Measurements from ENCODE around the gene ASB10.

Gene ASB10

DNA sequence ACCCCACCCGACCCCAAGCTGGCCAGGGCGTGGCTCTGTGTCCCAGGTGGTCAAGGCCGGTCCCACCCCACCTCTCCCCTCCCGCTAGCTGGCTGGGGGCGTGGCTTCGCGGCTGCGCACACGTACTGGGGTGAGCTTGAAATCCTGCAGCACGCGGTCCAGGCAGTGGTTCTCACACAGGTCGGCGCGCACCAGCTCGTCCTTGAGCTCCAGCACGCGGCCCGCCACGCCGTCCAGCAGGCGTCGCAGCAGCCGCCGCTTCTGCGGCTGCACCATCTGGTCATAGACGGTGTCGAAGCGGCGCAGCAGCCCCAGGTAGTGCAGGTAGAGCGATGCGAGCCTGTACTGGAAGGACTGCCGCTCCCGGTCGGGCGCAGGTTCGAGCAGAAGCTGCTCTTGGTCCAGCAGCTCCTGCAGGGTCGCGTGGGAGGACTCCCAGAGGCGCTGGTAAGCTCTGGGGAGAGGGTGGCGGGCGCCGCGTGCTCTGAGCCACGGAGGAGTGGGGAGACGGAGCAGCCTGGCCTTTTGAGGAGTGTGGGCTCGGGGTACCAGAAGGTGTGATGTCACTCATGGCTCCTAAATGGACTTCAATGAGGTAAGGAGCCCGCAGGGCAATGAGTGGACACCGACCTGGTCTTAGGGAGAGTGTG is 17.5 kb upstream of the ASB10 start:
- Histone ChIP-seq H3K4me2 (ENCODE audit: low read length) (no peak overlapping the region), H3K27ac (ENCODE audit: low read depth, low read length) (no peak overlapping the region), H4K20me1 (ENCODE audit: control insufficient read depth, insufficient read depth, low read depth, low read length) (no peaks in the 10 kb centered on the region), H3K27me3 (ENCODE audit: control insufficient read depth, low read length) (peaks cover 21% of the 10 kb centered on the region), H3K4me3 (ENCODE audit: low read length) (no peak overlapping the region), H3K79me2 (ENCODE audit: control insufficient read depth, low read length) (no peaks in the 10 kb centered on the region), H3K36me3 (ENCODE audit: control insufficient read depth, low read length) (no peaks in the 10 kb centered on the region), H3K4me1 (ENCODE audit: control insufficient read depth, low read length) (no peaks in the 10 kb centered on the region), H3K9me2 (replicated peaks; ENCODE audit: control insufficient read depth, low read length) (no peaks in the 10 kb centered on the region), H3F3A (ENCODE audit: control insufficient read depth, insufficient read depth) (no peaks in the 10 kb centered on the region), H3K9me3 (ENCODE audit: control insufficient read depth, insufficient read depth, low read length) (no peaks in the 10 kb centered on the region)
- TF ChIP-seq, protein P1, sequence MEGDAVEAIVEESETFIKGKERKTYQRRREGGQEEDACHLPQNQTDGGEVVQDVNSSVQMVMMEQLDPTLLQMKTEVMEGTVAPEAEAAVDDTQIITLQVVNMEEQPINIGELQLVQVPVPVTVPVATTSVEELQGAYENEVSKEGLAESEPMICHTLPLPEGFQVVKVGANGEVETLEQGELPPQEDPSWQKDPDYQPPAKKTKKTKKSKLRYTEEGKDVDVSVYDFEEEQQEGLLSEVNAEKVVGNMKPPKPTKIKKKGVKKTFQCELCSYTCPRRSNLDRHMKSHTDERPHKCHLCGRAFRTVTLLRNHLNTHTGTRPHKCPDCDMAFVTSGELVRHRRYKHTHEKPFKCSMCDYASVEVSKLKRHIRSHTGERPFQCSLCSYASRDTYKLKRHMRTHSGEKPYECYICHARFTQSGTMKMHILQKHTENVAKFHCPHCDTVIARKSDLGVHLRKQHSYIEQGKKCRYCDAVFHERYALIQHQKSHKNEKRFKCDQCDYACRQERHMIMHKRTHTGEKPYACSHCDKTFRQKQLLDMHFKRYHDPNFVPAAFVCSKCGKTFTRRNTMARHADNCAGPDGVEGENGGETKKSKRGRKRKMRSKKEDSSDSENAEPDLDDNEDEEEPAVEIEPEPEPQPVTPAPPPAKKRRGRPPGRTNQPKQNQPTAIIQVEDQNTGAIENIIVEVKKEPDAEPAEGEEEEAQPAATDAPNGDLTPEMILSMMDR (IDR thresholded peaks at IDR 0.05; ENCODE audit: low read depth, low read length, poor library complexity, severe bottlenecking): no peak
- TF ChIP-seq EZH2phosphoT487 (IDR thresholded peaks at IDR 0.05; ENCODE audit: borderline replicate concordance, low read length): no peak

DNA sequence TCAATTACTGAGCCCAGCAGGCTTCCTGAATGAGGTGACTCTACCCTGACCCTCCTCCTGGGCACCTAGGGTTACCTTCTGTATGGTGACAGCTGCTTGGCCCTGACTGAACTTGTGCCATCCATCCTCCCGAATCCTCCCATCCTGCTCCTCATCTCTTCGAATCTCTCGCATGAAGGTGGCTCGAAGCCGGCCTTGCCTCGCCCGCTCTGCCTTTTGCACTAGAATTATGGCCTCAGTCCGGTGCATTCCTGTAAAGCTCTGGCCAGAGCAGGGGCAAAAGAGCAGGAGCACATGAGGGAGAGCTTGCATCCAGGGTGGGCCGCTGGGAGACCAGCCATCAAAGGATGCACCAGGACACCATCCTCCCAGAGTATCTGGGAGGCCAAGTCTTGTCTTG is 15.8 kb upstream of the ASB10 start:
- Histone ChIP-seq H3K27ac (ENCODE audit: low read depth, low read length) (no peak overlapping the region), H3K4me3 (ENCODE audit: low read length) (no peak overlapping the region), H3K4me2 (ENCODE audit: low read length) (no peak overlapping the region), H3K36me3 (ENCODE audit: control insufficient read depth, low read length) (no peaks in the 10 kb centered on the region), H3F3A (ENCODE audit: control insufficient read depth, insufficient read depth) (no peaks in the 10 kb centered on the region), H3K4me1 (ENCODE audit: control insufficient read depth, low read length) (no peaks in the 10 kb centered on the region), H3K27me3 (ENCODE audit: control insufficient read depth, low read length) (peaks cover 21% of the 10 kb centered on the region), H3K9me3 (ENCODE audit: control insufficient read depth, insufficient read depth, low read length) (no peaks in the 10 kb centered on the region), H3K9me2 (replicated peaks; ENCODE audit: control insufficient read depth, low read length) (no peaks in the 10 kb centered on the region), H3K79me2 (ENCODE audit: control insufficient read depth, low read length) (no peaks in the 10 kb centered on the region), H4K20me1 (ENCODE audit: control insufficient read depth, insufficient read depth, low read depth, low read length) (no peaks in the 10 kb centered on the region)
- TF ChIP-seq, protein P1 (IDR thresholded peaks at IDR 0.05; ENCODE audit: low read depth, low read length, poor library complexity, severe bottlenecking): no peak
- TF ChIP-seq EZH2phosphoT487 (IDR thresholded peaks at IDR 0.05; ENCODE audit: borderline replicate concordance, low read length): no peak

DNA sequence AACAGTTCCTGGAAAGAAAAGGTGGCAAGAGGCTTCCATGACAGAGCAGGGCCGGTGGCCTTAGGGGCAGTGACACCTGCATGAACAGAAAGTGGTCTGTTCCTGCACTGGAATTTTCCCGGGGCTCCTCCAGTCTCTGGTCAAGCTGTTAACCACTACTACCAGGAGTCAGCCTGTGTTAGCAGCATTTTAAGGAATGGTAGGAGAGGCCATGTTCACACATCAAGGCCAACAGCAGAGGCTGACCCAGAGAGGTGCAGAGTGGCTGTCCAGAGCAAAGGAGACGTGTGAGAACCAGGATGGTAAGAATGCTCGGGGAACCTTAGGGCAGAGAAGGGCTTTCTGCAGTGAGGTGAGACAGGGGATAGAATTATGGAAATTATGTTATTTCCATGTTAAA is 14.7 kb upstream of the ASB10 start:
- no peaks in the 10 kb centered on the region for H3K9me2 ChIP-seq (replicated peaks; ENCODE audit: control insufficient read depth, low read length)
- TF ChIP-seq, protein P1 (IDR thresholded peaks at IDR 0.05; ENCODE audit: low read depth, low read length, poor library complexity, severe bottlenecking): no peak
- TF ChIP-seq EZH2phosphoT487 (IDR thresholded peaks at IDR 0.05; ENCODE audit: borderline replicate concordance, low read length): no peak

More for the DNA sequence above, 14.7 kb upstream of the ASB10 start:
- Histone ChIP-seq H3F3A (ENCODE audit: control insufficient read depth, insufficient read depth) (no peaks in the 10 kb centered on the region), H3K4me1 (ENCODE audit: control insufficient read depth, low read length) (no peaks in the 10 kb centered on the region), H3K4me3 (ENCODE audit: low read length) (no peak overlapping the region), H3K27me3 (ENCODE audit: control insufficient read depth, low read length) (peaks cover 25% of the 10 kb centered on the region), H3K4me2 (ENCODE audit: low read length) (no peak overlapping the region), H4K20me1 (ENCODE audit: control insufficient read depth, insufficient read depth, low read depth, low read length) (no peaks in the 10 kb centered on the region), H3K36me3 (ENCODE audit: control insufficient read depth, low read length) (no peaks in the 10 kb centered on the region), H3K79me2 (ENCODE audit: control insufficient read depth, low read length) (no peaks in the 10 kb centered on the region), H3K9me3 (ENCODE audit: control insufficient read depth, insufficient read depth, low read length) (no peaks in the 10 kb centered on the region), H3K27ac (ENCODE audit: low read depth, low read length) (no peak overlapping the region)

Measured in DOHH2 (cell line).